Progenitor cell of endocrine pancreas (in vitro differentiated cells): ENCODE results near the gene TBCEL. TPM values are rescaled to one million over a fixed set of nuclear protein-coding genes. Genes with fewer than 3 reads are reported as not detected.

Experiments
- DNase-seq: peaks from one replicate; pipeline ENCODE4 v3.0.0; 2021; ENCODE audit warnings: low spot score; ENCODE audit not compliant: unreplicated experiment
- H3K27ac Mint-ChIP-seq: 2 replicates; pipeline ENCODE4 v1.8.0; 2021; ENCODE audit warnings: mild to moderate bottlenecking, moderate library complexity, mixed read lengths
- H3K27me3 Mint-ChIP-seq: 2 replicates; pipeline ENCODE4 v1.8.0; 2021; ENCODE audit warnings: mixed read lengths
- H3K36me3 Mint-ChIP-seq: 2 replicates; pipeline ENCODE4 v1.8.0; 2022; ENCODE audit warnings: mixed read lengths; ENCODE audit not compliant: insufficient read depth
- H3K4me1 Mint-ChIP-seq: 2 replicates; pipeline ENCODE4 v1.8.0; 2021; ENCODE audit warnings: low read depth, mixed read lengths
- H3K4me3 Mint-ChIP-seq: 2 replicates; pipeline ENCODE4 v1.8.0; 2021; ENCODE audit warnings: low read depth, mild to moderate bottlenecking, moderate library complexity, mixed read lengths
- H3K9me3 Mint-ChIP-seq: 2 replicates; pipeline ENCODE4 v1.8.0; 2021; ENCODE audit warnings: low read depth, mixed read lengths
- total RNA-seq: library from RNA; stranded (reverse); gene quantifications from 2 replicates; pipeline ENCODE4 v1.2.1, GENCODE V29; 2021
- TF ChIP-seq, protein P1 (sequence below): fragments of 200-600 bp; sonication (generic); IDR thresholded peaks from one replicate; pipeline ENCODE4 v1.5.0; 2021; ENCODE audit warnings: antibody characterized with exemption, mild to moderate bottlenecking; ENCODE audit not compliant: unreplicated experiment

The TBCEL gene
- total RNA-seq, 1 donor from 2014 or later, result 28.6 TPM

- H3K9me3 Mint-ChIP-seq, result peaks cover 2% of the 10 kb centered on the region
- H3K4me1 Mint-ChIP-seq, result peaks cover 48% of the 10 kb centered on the region
- DNase-seq, result no peak
- no peaks in the 10 kb centered on the region for H3K27me3 Mint-ChIP-seq
- H3K4me3 Mint-ChIP-seq, result no peak overlapping the region
- peaks cover 31% of the 10 kb centered on the region for H3K36me3 Mint-ChIP-seq
- TF ChIP-seq, protein P1, sequence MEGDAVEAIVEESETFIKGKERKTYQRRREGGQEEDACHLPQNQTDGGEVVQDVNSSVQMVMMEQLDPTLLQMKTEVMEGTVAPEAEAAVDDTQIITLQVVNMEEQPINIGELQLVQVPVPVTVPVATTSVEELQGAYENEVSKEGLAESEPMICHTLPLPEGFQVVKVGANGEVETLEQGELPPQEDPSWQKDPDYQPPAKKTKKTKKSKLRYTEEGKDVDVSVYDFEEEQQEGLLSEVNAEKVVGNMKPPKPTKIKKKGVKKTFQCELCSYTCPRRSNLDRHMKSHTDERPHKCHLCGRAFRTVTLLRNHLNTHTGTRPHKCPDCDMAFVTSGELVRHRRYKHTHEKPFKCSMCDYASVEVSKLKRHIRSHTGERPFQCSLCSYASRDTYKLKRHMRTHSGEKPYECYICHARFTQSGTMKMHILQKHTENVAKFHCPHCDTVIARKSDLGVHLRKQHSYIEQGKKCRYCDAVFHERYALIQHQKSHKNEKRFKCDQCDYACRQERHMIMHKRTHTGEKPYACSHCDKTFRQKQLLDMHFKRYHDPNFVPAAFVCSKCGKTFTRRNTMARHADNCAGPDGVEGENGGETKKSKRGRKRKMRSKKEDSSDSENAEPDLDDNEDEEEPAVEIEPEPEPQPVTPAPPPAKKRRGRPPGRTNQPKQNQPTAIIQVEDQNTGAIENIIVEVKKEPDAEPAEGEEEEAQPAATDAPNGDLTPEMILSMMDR, result no peak
- peak overlapping the region; percentile 86 for H3K27ac Mint-ChIP-seq
These were observed 42.7 kb downstream of the TBCEL start for GRCh38 chr11:121066623-121067022.

- Mint-ChIP-seq H3K27me3 (no peaks in the 10 kb centered on the region), H3K36me3 (peaks cover 32% of the 10 kb centered on the region), H3K4me3 (no peak overlapping the region), H3K4me1 (peaks cover 52% of the 10 kb centered on the region), H3K9me3 (peaks cover 2% of the 10 kb centered on the region), H3K27ac (peak overlapping the region; percentile 17)
- TF ChIP-seq, protein P1, result no peak
- DNase-seq, result no peak
These were observed 43.1 kb downstream of the TBCEL start for GRCh38 chr11:121067026-121067425.

DNA sequence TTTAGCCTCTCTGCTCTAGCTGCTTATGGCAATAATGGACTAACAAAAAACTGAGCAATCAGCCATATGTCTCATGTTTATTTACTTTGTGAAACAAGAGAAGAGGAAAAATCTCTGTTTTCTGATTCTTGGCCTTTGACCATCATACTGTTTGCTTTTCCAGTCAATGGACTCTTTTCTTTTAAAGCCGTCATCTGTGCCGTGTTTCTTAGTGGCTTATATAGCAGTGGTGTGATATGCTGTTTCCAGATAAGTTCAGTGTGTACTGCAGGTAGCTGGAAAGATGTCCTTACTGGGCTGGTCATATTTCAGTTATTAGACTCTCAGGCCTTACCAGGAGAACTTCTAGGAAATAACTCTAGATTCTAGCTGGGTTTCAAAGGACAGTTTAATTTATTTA, 43.6 kb downstream of the TBCEL start:
- peaks cover 53% of the 10 kb centered on the region for H3K4me1 Mint-ChIP-seq
- H3K27ac Mint-ChIP-seq, result peak overlapping the region; percentile 87
- H3K27me3 Mint-ChIP-seq, result no peaks in the 10 kb centered on the region
- peaks cover 2% of the 10 kb centered on the region for H3K9me3 Mint-ChIP-seq
- no peak for DNase-seq
- H3K36me3 Mint-ChIP-seq, result peaks cover 31% of the 10 kb centered on the region
- TF ChIP-seq, protein P1, result no peak
- no peak overlapping the region for H3K4me3 Mint-ChIP-seq

GRCh38 chr11:121067962-121068647, 44.2 kb downstream of the TBCEL start:
- Mint-ChIP-seq H3K36me3 (peaks cover 26% of the 10 kb centered on the region), H3K4me3 (no peak overlapping the region), H3K9me3 (peaks cover 2% of the 10 kb centered on the region), H3K27ac (peak overlapping the region; percentile 87), H3K27me3 (no peaks in the 10 kb centered on the region), H3K4me1 (peaks cover 57% of the 10 kb centered on the region)
- DNase-seq, result no peak
- TF ChIP-seq, protein P1, result no peak

- Mint-ChIP-seq H3K4me3 (no peak overlapping the region), H3K36me3 (peaks cover 21% of the 10 kb centered on the region), H3K4me1 (peaks cover 56% of the 10 kb centered on the region), H3K9me3 (peaks cover 2% of the 10 kb centered on the region), H3K27ac (peak overlapping the region; percentile 50), H3K27me3 (no peaks in the 10 kb centered on the region)
- no peak for DNase-seq
- TF ChIP-seq, protein P1, result no peak
These were observed 44.9 kb downstream of the TBCEL start for GRCh38 chr11:121068787-121069186.
